H1 (cell line): ENCODE results near the gene RAVER2. TPM values are rescaled to one million over a fixed set of nuclear protein-coding genes. Genes with fewer than 3 reads are reported as not detected.

Experiments
- CEBPB ChIP-seq: IDR thresholded peaks from 2 replicates; pipeline ENCODE4 v1.6.1; 2012; ENCODE audit warnings: low read depth, low read length
- CREB1 ChIP-seq: IDR thresholded peaks from 2 replicates; pipeline ENCODE4 v1.6.1; 2012; ENCODE audit warnings: inconsistent platforms
- POLR2A ChIP-seq, 2 experiments: IDR thresholded peaks; 1 replicate in 1 of 2; 2 replicates in 1 of 2; pipeline ENCODE4 v1.6.1; 2011; ENCODE audit warnings: low read depth in 2 of 2, low read length in 2 of 2, mild to moderate bottlenecking in 2 of 2; ENCODE audit errors: control extremely low read depth in 1 of 2
- RAD21 ChIP-seq, 2 experiments: IDR thresholded peaks in 1 of 2; conservative IDR thresholded peaks in 1 of 2; 2 replicates each; pipeline ENCODE4 v1.6.1; 2011; ENCODE audit warnings: low read depth in 2 of 2, low read length in 2 of 2, improper control_type of control experiment in 1 of 2, inconsistent platforms in 1 of 2, mild to moderate bottlenecking in 1 of 2, moderate library complexity in 1 of 2
- SIN3A ChIP-seq, 2 experiments: IDR thresholded peaks in 1 of 2; conservative IDR thresholded peaks in 1 of 2; 2 replicates each; pipeline ENCODE4 v1.6.1; 2011 to 2012; ENCODE audit warnings: low read length in 2 of 2, improper control_type of control experiment in 1 of 2, low read depth in 1 of 2, mild to moderate bottlenecking in 1 of 2
- SIX5 ChIP-seq: IDR thresholded peaks from 2 replicates; pipeline ENCODE4 v1.6.1; 2011; ENCODE audit warnings: mild to moderate bottlenecking, low read depth, low read length
- SP1 ChIP-seq: IDR thresholded peaks from 2 replicates; pipeline ENCODE4 v1.6.1; 2011; ENCODE audit warnings: low read depth, low read length
- TBP ChIP-seq: IDR thresholded peaks from 2 replicates; pipeline ENCODE4 v1.6.1; 2011; ENCODE audit warnings: low read depth, low read length, improper control_type of control experiment
- polyA plus RNA-seq, 7 experiments: library from polyadenylated mRNA; depleted of rRNA in 3 of 7; stranded (reverse) in 5 of 7; unstranded in 2 of 7; fragments of >200 nt in 5 of 7; fragments of 200-250 nt in 2 of 7; gene quantifications; 1 replicate in 5 of 7; 2 replicates in 1 of 7; 4 replicates in 1 of 7; pipeline versions ENCODE4 v1.2.1 to v1.2.3, GENCODE V29; 2011 to 2013; ENCODE audit warnings: missing spikeins in 2 of 7, mixed read lengths in 2 of 7
- total RNA-seq: library from RNA; stranded (reverse); fragmentation: NEBNext Ultra II Directional; extraction: Animal tissue kit (Norgen Biotek cat#: 25700); gene quantifications from 2 replicates; pipeline ENCODE4 v1.2.1, GENCODE V29; 2021
- TF ChIP-seq, protein P1 (sequence below): IDR thresholded peaks from 2 replicates; pipeline ENCODE4 v1.6.1; 2012; ENCODE audit warnings: inconsistent platforms

RAVER2 gene
- total and polyA plus RNA-seq, 2 of the 8 experiments (the other 6 are each of a cell fraction or from before 2014, with no cell fraction given): 10.5 to 19.5 TPM

DNA sequence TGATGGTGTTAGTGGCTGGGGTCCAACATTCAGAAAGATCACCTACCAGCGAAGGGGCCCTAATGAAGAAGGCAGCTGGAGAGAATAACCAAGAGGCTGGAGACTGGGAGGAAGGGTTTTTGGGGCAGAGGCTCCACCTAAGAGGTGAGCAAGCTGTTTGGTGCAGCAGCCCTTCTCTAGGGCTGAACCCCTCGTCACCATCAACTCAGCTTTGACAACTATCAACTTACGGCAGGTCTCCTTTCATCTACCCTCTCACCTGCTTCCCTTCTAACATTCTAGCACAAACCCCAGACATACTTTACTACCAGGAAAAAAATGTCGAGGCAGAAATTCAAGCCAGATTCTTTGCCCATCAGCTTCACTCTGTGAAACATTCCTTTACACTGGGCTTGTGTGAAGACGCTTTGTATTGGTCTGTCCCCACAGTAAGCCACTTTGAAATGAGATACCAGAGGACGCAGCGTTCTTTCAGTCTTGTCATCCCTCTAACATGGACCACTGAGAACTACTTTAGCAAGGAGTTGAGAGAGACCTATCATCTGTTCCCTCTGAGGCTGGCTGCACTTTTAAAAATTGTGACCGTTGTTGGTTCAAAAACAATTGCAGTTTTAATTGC, 84.6 kb downstream of the RAVER2 start (continued):
- TF ChIP-seq RAD21 (IDR thresholded peaks at IDR 0.05 in 1 of 2, conservative IDR thresholded peaks at IDR 0.05 in 1 of 2; ENCODE audit: low read depth in 2 of 2, low read length in 2 of 2) (no peak), TBP (no peak), SIX5 (no peak), SIN3A (conservative IDR thresholded peaks at IDR 0.05 in 1 of 2, IDR thresholded peaks at IDR 0.05 in 1 of 2; ENCODE audit: low read depth in 1 of 2, low read length in 2 of 2) (no peak), CEBPB (no peak), SP1 (no peak), POLR2A (IDR thresholded peaks at IDR 0.05; ENCODE audit: control extremely low read depth in 1 of 2, low read depth in 2 of 2, low read length in 2 of 2) (no peak), CREB1 (no peak)
- TF ChIP-seq, protein P1, sequence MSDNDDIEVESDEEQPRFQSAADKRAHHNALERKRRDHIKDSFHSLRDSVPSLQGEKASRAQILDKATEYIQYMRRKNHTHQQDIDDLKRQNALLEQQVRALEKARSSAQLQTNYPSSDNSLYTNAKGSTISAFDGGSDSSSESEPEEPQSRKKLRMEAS: no peak
